Measurements from ENCODE around the gene LYRM4. TPM values are rescaled to one million over a fixed set of nuclear protein-coding genes. Genes with fewer than 3 reads are reported as not detected.

The LYRM4 gene
- total RNA-seq, 6 experiments from 2014 or later, result 26.8 to 36.3 (median 30.2) TPM

DNA sequence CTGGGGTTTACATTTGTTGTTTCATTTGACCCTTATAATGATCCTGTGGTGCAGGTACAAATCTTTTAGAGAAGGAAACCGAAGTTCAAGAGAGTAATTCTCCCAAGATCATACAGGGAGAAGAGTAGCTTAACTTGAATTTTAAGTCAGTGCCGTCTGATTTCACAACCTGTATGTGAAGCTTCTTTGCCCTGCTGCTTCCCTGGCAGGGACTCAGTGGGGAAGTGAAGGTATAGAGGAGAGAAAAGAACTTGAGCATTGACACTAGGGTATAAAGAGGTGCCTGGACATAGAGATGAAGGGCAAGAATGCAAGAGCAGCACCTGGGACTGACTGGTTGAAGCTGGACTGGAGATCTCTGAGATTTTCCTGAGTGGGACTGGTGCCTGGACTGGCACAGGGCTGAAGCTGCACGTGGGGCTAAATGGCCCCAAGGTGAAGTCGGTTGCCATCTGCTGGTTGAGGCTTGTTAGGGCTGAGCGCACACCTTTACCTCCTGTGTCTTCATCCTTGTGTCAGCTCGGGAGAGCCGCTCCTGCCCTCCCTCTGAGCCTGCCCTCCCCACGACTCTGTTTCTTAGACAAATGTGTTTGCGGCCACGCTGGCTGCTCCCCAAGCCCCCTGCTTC is 42.4 kb upstream of the LYRM4 start:
- Mint-ChIP-seq H3K36me3 (ENCODE audit: low read depth) (no peaks in the 10 kb centered on the region), H3K4me3 (no peak overlapping the region), H3K9me3 (no peaks in the 10 kb centered on the region), H3K4me1 (ENCODE audit: low read depth) (peaks cover 26% of the 10 kb centered on the region), H3K27ac (no peak overlapping the region), H3K27me3 (ENCODE audit: insufficient read depth) (no peaks in the 10 kb centered on the region)
- TF ChIP-seq, protein P1, sequence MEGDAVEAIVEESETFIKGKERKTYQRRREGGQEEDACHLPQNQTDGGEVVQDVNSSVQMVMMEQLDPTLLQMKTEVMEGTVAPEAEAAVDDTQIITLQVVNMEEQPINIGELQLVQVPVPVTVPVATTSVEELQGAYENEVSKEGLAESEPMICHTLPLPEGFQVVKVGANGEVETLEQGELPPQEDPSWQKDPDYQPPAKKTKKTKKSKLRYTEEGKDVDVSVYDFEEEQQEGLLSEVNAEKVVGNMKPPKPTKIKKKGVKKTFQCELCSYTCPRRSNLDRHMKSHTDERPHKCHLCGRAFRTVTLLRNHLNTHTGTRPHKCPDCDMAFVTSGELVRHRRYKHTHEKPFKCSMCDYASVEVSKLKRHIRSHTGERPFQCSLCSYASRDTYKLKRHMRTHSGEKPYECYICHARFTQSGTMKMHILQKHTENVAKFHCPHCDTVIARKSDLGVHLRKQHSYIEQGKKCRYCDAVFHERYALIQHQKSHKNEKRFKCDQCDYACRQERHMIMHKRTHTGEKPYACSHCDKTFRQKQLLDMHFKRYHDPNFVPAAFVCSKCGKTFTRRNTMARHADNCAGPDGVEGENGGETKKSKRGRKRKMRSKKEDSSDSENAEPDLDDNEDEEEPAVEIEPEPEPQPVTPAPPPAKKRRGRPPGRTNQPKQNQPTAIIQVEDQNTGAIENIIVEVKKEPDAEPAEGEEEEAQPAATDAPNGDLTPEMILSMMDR (IDR thresholded peaks at IDR 0.05), result peak; percentile 49; the same call in 1 of the 2 replicates
- no peak for DNase-seq

DNA sequence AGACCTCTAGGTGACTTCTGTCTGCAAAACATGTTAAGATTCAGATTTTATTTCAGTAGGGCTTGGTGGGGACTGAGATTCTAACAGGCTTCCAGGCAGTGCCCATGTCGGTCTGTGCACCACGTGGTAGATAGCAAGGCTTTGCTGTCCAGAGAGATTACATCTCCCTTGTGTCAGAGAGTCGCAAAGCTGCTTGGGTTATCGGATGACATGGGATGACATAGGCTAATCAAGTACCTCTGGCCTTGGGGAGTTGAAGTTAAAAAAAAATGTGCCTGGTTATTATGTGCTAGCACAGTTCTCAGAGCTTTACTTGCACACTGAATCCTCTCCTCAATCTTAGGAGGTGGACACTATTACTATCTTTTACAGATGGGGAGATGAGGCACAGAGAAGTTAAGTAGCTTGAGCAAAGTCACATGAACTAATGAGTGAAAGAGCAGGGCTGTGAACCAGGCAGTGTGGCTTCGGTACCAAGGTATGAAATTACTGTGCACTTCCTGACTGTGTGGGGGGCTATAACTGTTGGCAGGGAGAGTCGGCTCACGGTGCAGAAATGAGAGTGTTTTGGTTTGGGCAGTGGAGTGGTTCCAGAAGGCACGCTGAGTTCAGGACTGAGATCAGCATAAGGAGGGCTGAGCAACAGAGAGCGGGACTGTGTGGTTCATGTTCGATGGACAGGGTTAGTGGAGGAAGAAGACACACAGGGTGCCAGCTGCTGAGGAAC is 41.6 kb upstream of the LYRM4 start:
- Mint-ChIP-seq H3K36me3 (ENCODE audit: low read depth) (no peaks in the 10 kb centered on the region), H3K27me3 (ENCODE audit: insufficient read depth) (no peaks in the 10 kb centered on the region), H3K4me1 (ENCODE audit: low read depth) (peaks cover 19% of the 10 kb centered on the region), H3K27ac (no peak overlapping the region), H3K9me3 (no peaks in the 10 kb centered on the region), H3K4me3 (no peak overlapping the region)
- TF ChIP-seq, protein P1 (IDR thresholded peaks at IDR 0.05), result no peak
- no peak for DNase-seq

- no peak overlapping the region for H3K27ac Mint-ChIP-seq
- H3K9me3 Mint-ChIP-seq, result no peaks in the 10 kb centered on the region
- no peaks in the 10 kb centered on the region for H3K36me3 Mint-ChIP-seq (ENCODE audit: low read depth)
- TF ChIP-seq, protein P1 (IDR thresholded peaks at IDR 0.05), result no peak
- DNase-seq, result no peak
- no peak overlapping the region for H3K4me3 Mint-ChIP-seq
- H3K27me3 Mint-ChIP-seq (ENCODE audit: insufficient read depth), result no peaks in the 10 kb centered on the region
- H3K4me1 Mint-ChIP-seq (ENCODE audit: low read depth), result peaks cover 11% of the 10 kb centered on the region
Observed at GRCh38 chr6:5300206-5300764, 39.5 kb upstream of the LYRM4 start.

- H3K4me3 Mint-ChIP-seq, result no peak overlapping the region
- H3K36me3 Mint-ChIP-seq (ENCODE audit: low read depth), result no peaks in the 10 kb centered on the region
- no peaks in the 10 kb centered on the region for H3K9me3 Mint-ChIP-seq
- no peaks in the 10 kb centered on the region for H3K27me3 Mint-ChIP-seq (ENCODE audit: insufficient read depth)
- H3K4me1 Mint-ChIP-seq (ENCODE audit: low read depth), result peaks cover 19% of the 10 kb centered on the region
- TF ChIP-seq, protein P1 (IDR thresholded peaks at IDR 0.05), result no peak
- no peak for DNase-seq
- H3K27ac Mint-ChIP-seq, result no peak overlapping the region
Observed at GRCh38 chr6:5295623-5296022, 34.9 kb upstream of the LYRM4 start.

- no peaks in the 10 kb centered on the region for H3K36me3 Mint-ChIP-seq (ENCODE audit: low read depth)
- TF ChIP-seq, protein P1 (IDR thresholded peaks at IDR 0.05), result no peak
- no peak overlapping the region for H3K27ac Mint-ChIP-seq
- H3K4me1 Mint-ChIP-seq (ENCODE audit: low read depth), result peaks cover 12% of the 10 kb centered on the region
- no peak for DNase-seq
- no peak overlapping the region for H3K4me3 Mint-ChIP-seq
- H3K27me3 Mint-ChIP-seq (ENCODE audit: insufficient read depth), result no peaks in the 10 kb centered on the region
- no peaks in the 10 kb centered on the region for H3K9me3 Mint-ChIP-seq
Observed at GRCh38 chr6:5294392-5295211, 33.9 kb upstream of the LYRM4 start.
